Liver (tissue), 9 donors: Measurements from ENCODE around the gene CDH4. TPM values are rescaled to one million over a fixed set of nuclear protein-coding genes. Genes with fewer than 3 reads are reported as not detected.

Experiments
- DNase-seq: peaks from one replicate; pipeline ENCODE4 v3.0.0-alpha.2; 2017; ENCODE audit warnings: low spot score
- H3K27ac ChIP-seq, 2 donors: one replicate each; pipeline ENCODE4 v1.7.0; 2013; ENCODE audit warnings: inconsistent platforms in 2 of 2, low read length in 2 of 2, control low read depth in 1 of 2, low read depth in 1 of 2, mild to moderate bottlenecking in 1 of 2
- H3K27me3 ChIP-seq, 4 donors: one replicate each; pipeline versions ENCODE4 v1.6.1 to v1.7.0; 2013; ENCODE audit warnings: low read length in 3 of 4, inconsistent platforms in 1 of 4, mild to moderate bottlenecking in 1 of 4, moderate library complexity in 1 of 4; ENCODE audit not compliant: control insufficient read depth in 4 of 4, insufficient read depth in 4 of 4
- H3K36me3 ChIP-seq, 4 donors: one replicate each; pipeline versions ENCODE4 v1.6.1 to v1.7.0; 2013; ENCODE audit warnings: low read length in 3 of 4, mild to moderate bottlenecking in 3 of 4, low read depth in 1 of 4, moderate library complexity in 1 of 4; ENCODE audit not compliant: control insufficient read depth in 4 of 4, insufficient read depth in 3 of 4
- H3K4me1 ChIP-seq, 4 donors: one replicate each; pipeline versions ENCODE4 v1.6.1 to v1.7.0; 2013; ENCODE audit warnings: low read length in 3 of 4, mild to moderate bottlenecking in 3 of 4, moderate library complexity in 1 of 4; ENCODE audit not compliant: control insufficient read depth in 4 of 4, insufficient read depth in 4 of 4
- H3K4me3 ChIP-seq, 3 donors: one replicate each; pipeline versions ENCODE4 v1.6.1 to v1.7.0; 2013; ENCODE audit warnings: low read length in 3 of 3, control low read depth in 1 of 3, low read depth in 1 of 3, mild to moderate bottlenecking in 1 of 3
- H3K9ac ChIP-seq, 2 donors: one replicate each; pipeline ENCODE4 v1.7.0; 2013; ENCODE audit warnings: low read length in 2 of 2, mild to moderate bottlenecking in 2 of 2, moderate library complexity in 2 of 2, control low read depth in 1 of 2, low read depth in 1 of 2
- H3K9me3 ChIP-seq, 4 donors: one replicate each; pipeline versions ENCODE4 v1.6.1 to v1.7.0; 2013; ENCODE audit warnings: low read length in 3 of 4; ENCODE audit not compliant: control insufficient read depth in 4 of 4
- ATF3 ChIP-seq: IDR thresholded peaks from 2 replicates; pipeline ENCODE4 v1.6.1; 2016; ENCODE audit warnings: antibody characterized with exemption
- EGR1 ChIP-seq, 2 donors: IDR thresholded peaks; 2 replicates each; pipeline ENCODE4 v1.6.1; 2016 to 2018; ENCODE audit warnings: antibody characterized with exemption in 2 of 2, low read depth in 2 of 2
- FOXA1 ChIP-seq: IDR thresholded peaks from 2 replicates; pipeline ENCODE4 v1.6.1; 2016; ENCODE audit warnings: antibody characterized with exemption
- FOXA2 ChIP-seq: IDR thresholded peaks from 2 replicates; pipeline ENCODE4 v1.6.1; 2016; ENCODE audit warnings: antibody characterized with exemption
- HNF4A ChIP-seq, 2 donors: conservative IDR thresholded peaks; 2 replicates each; pipeline ENCODE4 v1.6.1; 2016; ENCODE audit warnings: antibody characterized with exemption in 2 of 2, mild to moderate bottlenecking in 2 of 2
- HNF4G ChIP-seq: IDR thresholded peaks from 2 replicates; pipeline ENCODE4 v1.6.1; 2016; ENCODE audit warnings: antibody characterized with exemption
- JUND ChIP-seq, 2 donors: IDR thresholded peaks; 2 replicates each; pipeline ENCODE4 v1.6.1; 2016; ENCODE audit warnings: antibody characterized with exemption in 2 of 2
- MAX ChIP-seq: IDR thresholded peaks from 2 replicates; pipeline ENCODE4 v1.6.1; 2016; ENCODE audit warnings: antibody characterized with exemption
- NR2F2 ChIP-seq: IDR thresholded peaks from 2 replicates; pipeline ENCODE4 v1.6.1; 2016; ENCODE audit warnings: antibody characterized with exemption
- RAD21 ChIP-seq, 2 donors: IDR thresholded peaks; 2 replicates each; pipeline ENCODE4 v1.6.1; 2016; ENCODE audit warnings: antibody characterized with exemption in 2 of 2, mild to moderate bottlenecking in 2 of 2
- REST ChIP-seq: IDR thresholded peaks from 2 replicates; pipeline ENCODE4 v1.6.1; 2016; ENCODE audit warnings: antibody characterized with exemption, mild to moderate bottlenecking
- RXRA ChIP-seq, 2 donors: IDR thresholded peaks; 2 replicates each; pipeline ENCODE4 v1.6.1; 2017 to 2018; ENCODE audit warnings: antibody characterized with exemption in 2 of 2, mild to moderate bottlenecking in 1 of 2
- SP1 ChIP-seq: IDR thresholded peaks from 2 replicates; pipeline ENCODE4 v1.6.1; 2018; ENCODE audit warnings: antibody characterized with exemption, mild to moderate bottlenecking
- TAF1 ChIP-seq: conservative IDR thresholded peaks from 2 replicates; pipeline ENCODE4 v1.6.1; 2016; ENCODE audit warnings: antibody characterized with exemption, mild to moderate bottlenecking
- ZBTB33 ChIP-seq: IDR thresholded peaks from 2 replicates; pipeline ENCODE4 v1.6.1; 2016; ENCODE audit warnings: antibody characterized with exemption
- WGBS: extraction: QIAGEN DNeasy Blood & Tissue Kit; methylation state at CpG from one replicate; pipeline ENCODE4 v1.1.7; 2013; 5-methylcytosine and 5-hydroxymethylcytosine counted together
- polyA plus RNA-seq, 2 donors: library from polyadenylated mRNA; stranded (reverse) in 1 of 2; unstranded in 1 of 2; fragments of 200-250 nt in 1 of 2; fragments of >200 nt in 1 of 2; fragmentation: Nextera tagmentation in 1 of 2; extraction: Ambion mirVana in 1 of 2; gene quantifications; one replicate each; pipeline versions ENCODE4 v1.2.1 to v1.2.3, GENCODE V29; 2013 to 2015
- total RNA-seq, 2 donors: library from RNA; depleted of rRNA; stranded (reverse); fragments of >200 nt; gene quantifications; one replicate each; pipeline ENCODE4 v1.2.3, GENCODE V29; 2014
- donor health status: healthy.
- donor health status: healthy.
- donor health status: healthy.
- donor health status: healthy.
- donor health status: healthy.

CDH4 gene
- total and polyA plus RNA-seq, 4 donors, result 0.03 to 0.25 (median 0.19) TPM; not detected in 1

- Histone ChIP-seq H3K9me3 (no peaks in the 10 kb centered on the region), H3K27me3 (peaks cover 0 to 3% (median 0%) of the 10 kb centered on the region in 4 donors), H3K4me1 (no peaks in the 10 kb centered on the region), H3K4me3 (no peak overlapping the region), H3K36me3 (no peaks in the 10 kb centered on the region), H3K27ac (no peak overlapping the region), H3K9ac (no peak overlapping the region)
- TF ChIP-seq NR2F2, result no peak
- TF ChIP-seq ZBTB33, result no peak
- TF ChIP-seq RXRA (IDR thresholded peaks at IDR 0.05), result no peak
- TF ChIP-seq HNF4G, result no peak
- no peak for TF ChIP-seq RAD21 (IDR thresholded peaks at IDR 0.05)
- TF ChIP-seq FOXA1, result no peak
- TF ChIP-seq SP1, result no peak
- TF ChIP-seq MAX, result no peak
- TF ChIP-seq TAF1, result no peak
- WGBS, result 77% methylated on average over 20 of the region's 20 CpGs
- no peak for DNase-seq
These were observed 431.1 kb downstream of the CDH4 start for GRCh38 chr20:61682996-61683681.

GRCh38 chr20:61683721-61684120, 431.7 kb downstream of the CDH4 start:
- Histone ChIP-seq H3K9me3 (no peaks in the 10 kb centered on the region), H3K36me3 (no peaks in the 10 kb centered on the region), H3K9ac (no peak overlapping the region), H3K4me1 (no peaks in the 10 kb centered on the region), H3K27ac (no peak overlapping the region), H3K4me3 (no peak overlapping the region), H3K27me3 (peaks cover 0 to 3% (median 0%) of the 10 kb centered on the region in 4 donors)
- no peak for TF ChIP-seq MAX
- no peak for TF ChIP-seq HNF4A (conservative IDR thresholded peaks at IDR 0.05)
- no peak for TF ChIP-seq SP1
- TF ChIP-seq FOXA2, result no peak
- no peak for TF ChIP-seq ZBTB33
- TF ChIP-seq RXRA (IDR thresholded peaks at IDR 0.05), result no peak
- no peak for TF ChIP-seq EGR1 (IDR thresholded peaks at IDR 0.05; ENCODE audit: low read depth in 2 of 2)
- no peak for TF ChIP-seq JUND (IDR thresholded peaks at IDR 0.05)
- TF ChIP-seq RAD21 (IDR thresholded peaks at IDR 0.05), result no peak
- TF ChIP-seq ATF3, result no peak
- no peak for TF ChIP-seq HNF4G
- no peak for TF ChIP-seq TAF1
- TF ChIP-seq NR2F2, result no peak
- TF ChIP-seq FOXA1, result no peak
- no peak for TF ChIP-seq REST
- no peak for DNase-seq
- 46% methylated on average over 6 of the region's 6 CpGs for WGBS
